NCI-H1694 (cell line): ENCODE data around the gene GUCY2D.
"Not testable (repeated sequence)": the region's sequence is repeated elsewhere in the genome, so short reads cannot be mapped to it uniquely, and the experiment has no call there.

Experiments
- DNase-seq: peaks from one replicate; lab custom pipeline; 2025; lab: John Stamatoyannopoulos, UW

Gene GUCY2D

DNA sequence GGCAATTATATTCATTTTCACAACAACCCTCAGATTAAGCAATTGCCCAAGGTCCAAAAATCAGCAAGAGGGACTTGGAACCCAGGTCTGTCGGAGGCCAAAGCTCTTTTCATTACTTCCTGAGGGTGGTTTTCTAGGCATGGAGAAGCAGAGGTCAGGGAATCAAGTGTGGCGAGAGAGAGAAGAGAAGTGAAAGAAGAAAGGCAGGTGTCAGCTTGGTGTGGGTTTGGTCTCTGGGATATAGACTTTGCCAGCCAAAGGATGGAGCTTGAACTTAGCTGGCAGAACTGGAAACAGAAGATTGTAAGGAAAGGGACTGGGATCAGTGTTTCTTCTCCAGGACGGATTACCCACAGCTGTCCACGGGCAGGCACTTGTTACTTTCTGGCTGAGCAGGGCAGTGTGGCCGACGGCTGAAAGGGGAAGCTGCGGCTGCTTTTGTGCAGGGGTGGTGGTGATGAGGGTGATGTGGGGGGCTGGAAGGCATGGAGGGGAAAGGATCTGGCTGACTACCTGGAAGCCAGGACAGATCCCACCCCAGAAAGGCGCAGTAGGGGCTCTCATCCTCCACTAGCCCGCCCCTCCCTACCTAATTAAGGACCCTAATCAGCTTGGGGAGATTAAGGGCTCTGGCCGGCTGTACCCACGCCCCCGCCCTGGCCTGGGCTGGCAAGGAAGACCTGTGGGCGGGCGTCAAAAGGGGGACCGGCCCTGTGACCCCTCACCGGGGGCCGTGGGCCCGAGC, at the start of gene GUCY2D:
Gene GUCY2D, plus strand, starts transcription at position 640 of the 745 bp plus-strand sequence. CDS start 433 bp downstream, outside the sequence.
- no peak for DNase-seq

DNA sequence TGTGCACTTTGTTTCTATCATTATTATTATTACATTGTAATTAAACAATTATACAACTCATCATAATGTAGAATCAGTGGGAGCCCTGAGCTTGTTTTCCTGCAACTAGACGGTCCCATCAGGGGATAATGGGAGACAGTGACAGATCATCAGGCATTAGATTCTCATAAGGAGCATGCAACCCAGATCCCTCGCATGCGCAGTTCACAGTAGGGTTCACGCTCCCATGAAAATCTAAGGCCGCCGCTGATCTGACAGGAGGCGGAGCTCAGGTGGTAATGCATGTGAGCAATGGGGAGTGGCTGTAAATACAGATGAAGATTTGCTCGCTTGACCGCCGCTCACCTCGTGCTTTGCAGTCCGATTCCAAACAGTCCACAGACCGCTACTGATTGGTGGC, 49.1 kb upstream of the GUCY2D start:
- not testable (repeated sequence) for DNase-seq

DNA sequence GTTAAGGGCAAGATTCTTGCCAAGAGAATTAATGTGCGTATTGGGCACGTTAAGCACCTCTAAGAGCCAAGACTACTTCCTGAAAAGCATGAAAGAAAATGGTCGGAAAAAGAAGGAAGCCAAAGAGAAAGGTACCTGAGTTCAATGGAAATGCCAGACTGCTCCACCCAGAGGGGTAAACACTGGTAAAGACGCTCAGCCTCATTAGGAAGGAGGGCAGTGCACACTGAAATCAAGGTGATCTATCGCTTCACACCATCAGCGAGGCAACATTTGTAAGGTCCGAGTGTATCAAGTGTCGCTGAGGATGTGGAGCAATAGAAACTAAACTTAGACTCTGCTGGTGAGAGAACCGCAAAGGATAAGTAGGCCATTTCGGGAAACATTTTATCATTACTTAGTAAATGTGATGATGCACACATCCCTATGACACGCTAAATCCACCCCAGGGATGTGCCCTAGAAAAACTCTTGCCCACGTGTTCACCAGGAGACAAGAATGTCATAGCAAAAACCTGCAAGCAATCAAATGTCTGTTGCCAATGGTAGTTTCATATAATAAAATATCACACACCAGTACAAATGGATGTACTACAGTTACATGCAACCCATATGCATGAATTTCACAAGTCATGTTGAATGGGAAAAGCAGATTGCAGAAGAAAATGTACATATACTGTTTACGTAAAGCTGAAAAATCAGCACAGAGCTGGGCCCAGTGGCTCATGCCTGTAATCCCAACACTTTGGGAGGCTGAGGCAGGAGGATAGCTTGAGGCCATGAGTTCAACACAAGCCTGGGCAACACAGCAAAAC, 46.8 kb upstream of the GUCY2D start:
- DNase-seq: no peak

DNA sequence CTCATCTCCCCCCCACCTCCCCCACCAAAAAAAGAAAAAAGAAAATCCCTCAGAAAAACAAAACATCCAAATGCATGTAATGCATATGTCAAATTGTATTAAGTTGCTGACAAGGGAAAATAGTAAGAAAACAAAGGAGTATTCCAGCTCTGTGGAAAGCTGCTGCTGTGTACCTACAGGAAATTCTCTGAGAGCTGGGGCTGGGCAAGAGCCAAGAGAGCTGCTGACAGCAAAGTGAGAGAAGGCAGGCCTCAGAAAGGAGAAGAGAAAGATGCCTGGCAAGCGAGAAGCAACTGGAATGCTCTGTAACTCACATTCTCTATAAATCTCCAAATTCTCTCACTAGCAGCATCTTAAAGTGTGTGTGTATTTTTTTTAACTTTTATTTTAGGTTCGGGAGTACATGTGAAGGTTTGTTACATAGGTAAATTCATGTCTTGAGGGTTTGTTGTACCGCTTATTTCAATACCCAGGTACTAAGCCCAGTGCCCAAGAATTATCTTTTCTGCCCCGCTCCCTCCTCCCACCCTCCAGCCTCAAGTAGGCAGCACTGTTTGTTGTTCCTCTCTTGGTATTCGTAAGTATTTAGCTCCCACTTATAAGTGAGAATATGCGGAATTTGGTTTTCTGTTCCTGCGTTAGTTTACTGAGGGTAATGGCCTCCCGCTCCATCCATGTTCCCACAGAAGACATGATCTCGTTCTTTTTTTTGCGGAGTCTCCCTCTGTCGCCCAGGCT, 46.0 kb upstream of the GUCY2D start:
- DNase-seq: no peak

DNA sequence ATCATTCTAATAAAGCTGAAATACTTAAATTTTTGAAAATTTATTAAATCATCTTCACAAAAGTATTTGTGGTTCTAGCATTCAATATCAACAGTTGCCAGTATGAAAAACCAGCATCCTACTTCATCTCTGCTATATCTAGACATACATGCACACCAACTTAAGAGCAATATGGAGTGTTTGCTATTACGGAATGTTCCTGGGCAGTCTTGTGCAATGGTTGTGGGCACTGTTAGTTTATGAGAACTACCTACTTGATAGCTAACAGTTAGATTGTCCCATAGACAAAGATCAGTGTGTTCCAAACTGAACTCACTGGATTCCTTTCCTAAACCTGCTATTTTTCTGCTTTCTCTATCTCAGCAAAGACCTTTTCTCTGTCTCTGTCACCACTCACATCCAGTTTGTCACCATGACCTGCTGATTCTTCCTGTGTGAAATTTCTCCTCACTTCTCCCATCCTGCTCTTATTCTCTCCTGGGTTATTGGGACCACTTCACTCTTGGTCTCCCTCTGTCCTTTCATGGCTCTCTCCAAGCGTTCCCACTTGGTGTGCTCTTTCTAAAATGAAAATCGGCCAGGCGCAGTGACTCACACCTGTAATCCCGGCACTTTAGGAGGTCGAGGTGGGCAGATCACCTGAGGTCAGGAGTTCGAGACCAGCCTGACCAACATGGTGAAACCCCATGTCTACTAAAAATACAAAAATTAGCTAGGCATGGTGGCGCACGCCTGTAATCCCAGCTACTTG, 42.7 kb upstream of the GUCY2D start:
- DNase-seq: no peak

DNA sequence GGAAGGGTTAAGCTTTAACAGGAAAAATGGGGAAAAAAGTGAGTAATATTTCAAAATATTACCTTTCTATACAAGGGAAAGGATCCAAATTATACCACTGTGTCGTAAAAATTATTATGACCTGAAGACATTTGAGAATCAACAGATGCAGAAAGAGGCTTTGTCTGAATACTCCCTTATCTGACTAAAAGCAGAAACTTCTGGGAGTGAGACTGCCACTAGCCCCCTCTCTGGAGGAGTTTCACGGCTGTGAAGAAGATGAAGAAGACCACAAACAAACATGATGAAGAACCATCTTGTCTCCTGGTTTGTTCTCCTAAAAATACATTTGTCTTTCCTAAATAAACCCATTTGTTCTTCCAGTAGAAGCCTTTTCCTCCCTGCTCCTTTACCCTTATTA, 41.0 kb upstream of the GUCY2D start:
- DNase-seq: no peak

DNA sequence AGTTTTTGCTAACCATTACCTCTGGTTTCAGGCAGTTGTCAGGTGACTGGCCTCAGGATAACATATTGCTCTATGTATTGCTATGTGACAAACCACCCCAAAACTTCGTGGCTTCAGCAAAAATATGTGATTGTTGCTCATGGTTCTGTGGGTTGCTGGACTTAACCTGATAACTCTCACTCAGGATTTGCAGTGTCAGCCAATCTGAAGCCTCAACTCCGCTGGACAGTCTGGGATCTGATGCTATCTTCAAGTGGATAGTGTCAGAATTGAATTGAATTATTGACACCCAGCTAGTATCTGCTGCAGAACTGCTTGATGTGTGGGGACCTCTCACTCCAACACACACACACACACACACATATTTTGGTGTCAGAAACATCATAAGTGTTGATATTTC, 34.7 kb upstream of the GUCY2D start:
- DNase-seq: no peak

DNA sequence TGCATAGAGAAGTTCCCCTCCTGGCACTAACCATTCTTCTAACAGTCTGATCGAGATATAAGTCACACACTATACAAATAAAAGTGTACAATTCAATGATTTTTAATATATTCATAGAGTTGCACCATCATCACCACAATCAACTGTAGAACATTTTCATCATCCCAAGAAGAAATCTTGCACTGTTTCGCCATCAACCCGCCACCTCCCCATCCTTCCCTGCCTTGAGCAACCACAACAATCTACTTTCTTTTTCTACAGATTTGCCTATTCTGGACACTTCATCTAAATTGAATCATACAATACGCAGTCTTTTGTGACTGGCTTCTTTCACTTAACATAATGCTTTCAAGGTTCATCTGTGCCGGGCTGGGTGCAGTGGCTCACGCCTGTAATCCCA, 33.0 kb upstream of the GUCY2D start:
- DNase-seq: no peak

DNA sequence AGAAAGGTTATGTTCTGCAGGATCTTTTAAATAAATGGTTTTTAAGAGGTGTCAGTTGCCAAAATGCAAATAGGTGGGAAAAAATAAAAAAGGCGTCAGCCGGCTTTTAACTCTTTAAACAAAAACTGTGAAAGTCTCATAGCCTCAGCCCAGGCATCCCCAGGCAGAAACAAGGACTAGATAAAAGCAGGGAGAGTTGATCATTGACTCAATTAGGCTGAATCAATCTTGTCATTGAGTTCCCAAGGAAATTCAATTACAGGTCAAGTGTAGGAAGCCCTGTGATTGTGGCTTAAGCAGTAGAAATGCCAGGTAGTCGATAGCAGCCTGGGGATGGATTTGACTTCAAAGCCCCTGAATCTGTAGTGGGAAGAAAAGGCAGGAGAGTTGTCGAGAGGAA, 30.8 kb upstream of the GUCY2D start:
- DNase-seq: no peak

DNA sequence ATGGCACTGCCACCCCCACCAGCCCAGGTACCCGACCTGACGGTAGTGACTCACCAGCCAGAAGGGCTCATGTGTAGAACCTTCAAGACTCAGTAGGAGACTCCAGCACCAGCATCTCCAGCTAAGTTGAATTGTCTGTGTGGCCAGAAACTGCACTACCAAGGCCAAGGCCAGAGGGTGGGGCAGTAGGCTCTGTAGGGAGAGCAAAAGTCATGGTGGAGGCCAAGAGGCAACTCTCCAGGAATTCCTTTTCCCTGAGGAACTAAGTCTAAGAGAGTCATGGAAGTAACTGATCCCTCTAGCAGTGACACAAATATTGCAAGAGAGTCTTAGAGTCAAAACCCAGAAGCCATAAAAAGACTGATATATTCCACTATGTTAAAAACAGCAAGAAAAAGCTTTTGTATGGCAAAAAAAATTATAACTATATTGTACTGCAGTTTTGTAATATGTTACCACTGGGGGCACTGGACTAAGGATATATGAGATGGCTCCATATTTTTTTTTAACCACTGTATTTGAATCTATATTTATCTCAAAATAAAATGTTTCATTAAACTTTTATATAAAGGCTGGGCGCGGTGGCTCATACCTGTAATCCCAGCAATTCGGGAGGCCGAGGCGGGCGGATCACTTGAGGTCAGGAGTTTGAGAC, 30.2 kb upstream of the GUCY2D start:
- no peak for DNase-seq

DNA sequence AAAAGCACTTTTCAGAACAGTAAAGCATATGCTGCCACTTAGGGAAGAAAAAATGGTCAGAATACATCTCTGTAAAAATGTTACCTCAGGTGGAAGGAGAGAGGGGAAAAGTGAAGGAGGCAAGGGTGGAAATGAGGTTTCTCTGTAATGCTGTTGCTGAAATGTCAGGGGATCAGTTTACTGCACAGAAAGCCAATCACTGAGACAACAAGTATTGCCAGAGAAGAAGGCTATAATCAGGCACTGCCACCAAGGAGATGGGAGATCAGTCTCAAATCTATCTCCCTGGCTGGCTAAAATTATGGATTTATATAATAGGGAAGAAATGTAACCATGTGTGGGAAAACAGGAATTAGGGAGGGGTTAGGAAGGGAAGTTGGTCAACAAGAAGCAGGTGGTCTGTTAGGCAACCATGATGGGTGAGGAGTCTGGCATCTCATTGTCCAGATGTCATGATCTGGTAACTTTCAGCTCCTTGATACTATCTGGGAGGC, 27.7 kb upstream of the GUCY2D start:
- DNase-seq: no peak

DNA sequence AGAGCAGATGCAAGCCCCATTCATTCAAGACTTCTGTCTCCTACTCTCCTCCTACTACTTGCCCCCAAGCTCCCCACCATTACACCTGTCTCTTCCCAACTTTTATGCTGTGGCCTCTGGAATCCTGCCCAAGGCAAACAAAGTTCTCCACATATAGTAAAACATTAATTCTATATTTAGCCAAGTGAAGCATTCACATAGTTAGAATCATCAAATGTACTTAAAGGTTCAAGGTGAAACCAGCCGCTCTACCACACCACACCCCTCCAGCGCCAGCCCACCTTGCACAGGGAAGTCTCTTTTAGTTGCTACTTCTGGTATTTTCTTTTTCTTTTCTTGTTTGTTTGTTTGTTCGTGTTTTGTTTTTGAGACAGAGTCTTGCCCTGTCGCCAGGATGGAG, 25.4 kb upstream of the GUCY2D start:
- DNase-seq: no peak

DNA sequence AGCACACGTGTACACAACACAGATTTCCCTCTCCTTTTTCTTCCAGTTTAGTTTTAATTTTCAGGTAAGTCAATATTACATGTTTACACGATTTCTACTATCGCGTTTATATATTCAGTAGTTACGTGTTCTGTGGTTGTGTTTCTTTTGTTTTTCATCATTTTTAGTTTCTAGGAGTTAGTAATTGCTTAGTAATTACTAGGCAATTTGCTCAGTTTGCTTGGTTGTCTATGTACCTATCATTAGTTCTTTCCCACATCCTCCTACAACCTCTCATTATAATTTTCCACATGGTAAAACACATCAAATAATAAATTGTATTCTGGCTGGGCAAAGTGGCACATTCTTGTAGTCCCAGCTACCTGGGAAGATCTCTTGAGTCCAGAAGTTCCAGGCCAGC, 24.6 kb upstream of the GUCY2D start:
- no peak for DNase-seq

DNA sequence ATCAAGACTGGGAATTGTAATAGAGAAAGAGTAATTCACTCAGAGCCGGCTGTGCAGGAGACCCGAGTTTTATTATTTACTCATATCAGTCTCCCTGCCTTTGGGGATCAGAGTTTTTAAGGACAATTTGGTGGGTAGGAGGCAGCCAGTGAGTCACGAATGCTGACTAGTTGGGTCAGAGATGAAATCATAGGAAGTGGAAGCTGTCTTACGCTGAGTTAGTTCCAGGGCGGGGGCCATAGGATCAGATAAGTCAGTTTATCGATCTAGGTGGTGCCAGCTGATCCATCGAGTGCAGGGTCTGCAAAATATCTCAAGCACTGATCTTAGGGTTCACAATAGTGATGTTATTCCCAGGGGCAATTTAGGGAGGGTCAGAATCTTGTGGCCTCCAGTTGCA, 20.2 kb upstream of the GUCY2D start:
- DNase-seq: no peak

DNA sequence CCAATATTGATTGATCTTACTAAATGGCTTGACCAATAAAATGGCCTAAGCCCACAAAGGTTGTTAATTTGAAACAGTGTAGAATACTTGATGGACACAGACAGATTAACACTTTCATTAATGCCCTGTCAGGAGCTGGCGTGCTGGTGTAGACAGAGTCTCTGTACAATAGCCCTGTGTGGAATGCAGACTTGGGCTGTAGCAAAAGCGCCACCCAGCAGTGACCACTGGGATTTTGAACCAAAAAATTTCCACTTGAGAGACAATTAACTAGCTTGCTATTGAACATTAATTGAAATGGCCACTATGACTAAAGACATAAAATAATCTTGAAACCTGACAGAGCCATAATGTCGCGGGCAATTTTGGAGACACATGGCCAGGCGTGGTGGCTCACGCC, 19.7 kb upstream of the GUCY2D start:
- no peak for DNase-seq

DNA sequence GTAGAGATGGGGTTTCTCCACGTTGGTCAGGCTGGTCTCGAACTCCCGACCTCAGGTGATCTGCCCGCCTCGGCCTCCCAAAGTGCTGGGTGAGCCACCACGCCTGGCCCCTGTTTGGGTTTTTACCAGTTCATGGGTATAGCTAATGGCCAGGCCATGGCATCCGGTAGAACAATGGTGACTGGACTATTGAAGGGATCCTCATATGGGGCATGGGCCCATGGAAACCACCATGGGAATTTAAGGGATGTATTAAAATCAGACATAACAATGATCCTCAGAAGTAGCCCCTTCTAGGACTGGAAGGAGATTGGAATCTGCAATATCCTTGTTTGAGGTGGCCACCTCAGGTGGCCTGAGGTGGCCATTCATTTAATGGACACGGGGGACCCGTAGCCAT, 17.5 kb upstream of the GUCY2D start:
- DNase-seq: no peak

DNA sequence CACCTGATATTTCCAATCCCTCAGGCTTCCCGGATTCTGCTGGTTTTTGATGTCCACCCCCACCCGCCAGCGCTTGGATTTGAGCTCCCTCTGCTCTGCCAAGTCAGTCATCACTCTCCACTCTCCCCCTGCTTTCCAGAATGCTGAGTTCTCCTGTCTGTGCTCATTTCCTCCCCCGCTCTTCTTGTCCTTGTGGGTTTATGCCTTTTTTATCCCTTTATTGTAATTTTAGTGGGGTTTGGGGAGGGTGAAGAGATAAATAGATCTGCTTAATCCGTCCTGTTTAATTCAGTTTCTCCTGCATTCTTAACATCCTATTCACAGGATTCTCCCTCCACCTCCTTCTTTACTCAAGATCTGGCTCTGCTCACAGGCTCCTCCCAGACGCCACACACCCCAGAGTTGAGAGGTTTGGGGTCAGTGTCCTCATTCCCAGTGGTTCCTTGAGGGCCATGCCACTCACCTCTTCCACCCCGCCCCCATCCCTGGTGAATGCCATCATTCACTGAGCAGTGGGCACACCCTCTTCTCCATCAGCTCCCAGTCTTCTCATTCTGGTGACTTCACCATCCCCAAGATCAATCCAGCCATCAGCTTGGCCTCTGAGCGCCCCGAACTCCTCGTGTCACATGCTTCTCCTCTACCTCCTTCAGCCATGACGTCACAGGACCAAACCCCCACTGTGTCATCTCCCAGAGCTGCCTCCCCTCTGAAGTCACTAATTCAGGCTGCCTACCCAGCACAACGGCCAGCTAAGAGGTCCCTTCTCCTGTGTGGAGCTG, 15.1 kb upstream of the GUCY2D start:
- DNase-seq: no peak

DNA sequence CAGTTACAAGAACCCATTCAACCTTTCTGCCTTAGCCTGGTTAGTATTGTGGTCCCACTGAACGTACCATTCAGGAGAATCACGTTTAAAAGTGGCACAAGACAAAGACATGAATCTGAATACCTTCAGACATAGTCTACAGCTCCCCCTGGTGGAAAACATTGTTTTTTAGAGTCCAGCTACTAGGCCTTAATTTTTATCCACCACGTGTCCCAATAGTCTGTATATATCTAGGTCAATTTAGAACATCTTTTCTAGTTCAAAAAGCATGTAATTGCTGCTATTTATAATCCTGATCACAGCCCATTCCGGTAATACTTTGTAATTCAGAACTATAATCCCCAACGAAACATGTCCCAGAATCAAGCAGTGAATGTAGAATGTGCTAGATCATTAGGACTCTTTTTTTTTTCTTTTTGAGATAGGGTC, 13.7 kb upstream of the GUCY2D start:
- DNase-seq: peak; percentile 96

DNA sequence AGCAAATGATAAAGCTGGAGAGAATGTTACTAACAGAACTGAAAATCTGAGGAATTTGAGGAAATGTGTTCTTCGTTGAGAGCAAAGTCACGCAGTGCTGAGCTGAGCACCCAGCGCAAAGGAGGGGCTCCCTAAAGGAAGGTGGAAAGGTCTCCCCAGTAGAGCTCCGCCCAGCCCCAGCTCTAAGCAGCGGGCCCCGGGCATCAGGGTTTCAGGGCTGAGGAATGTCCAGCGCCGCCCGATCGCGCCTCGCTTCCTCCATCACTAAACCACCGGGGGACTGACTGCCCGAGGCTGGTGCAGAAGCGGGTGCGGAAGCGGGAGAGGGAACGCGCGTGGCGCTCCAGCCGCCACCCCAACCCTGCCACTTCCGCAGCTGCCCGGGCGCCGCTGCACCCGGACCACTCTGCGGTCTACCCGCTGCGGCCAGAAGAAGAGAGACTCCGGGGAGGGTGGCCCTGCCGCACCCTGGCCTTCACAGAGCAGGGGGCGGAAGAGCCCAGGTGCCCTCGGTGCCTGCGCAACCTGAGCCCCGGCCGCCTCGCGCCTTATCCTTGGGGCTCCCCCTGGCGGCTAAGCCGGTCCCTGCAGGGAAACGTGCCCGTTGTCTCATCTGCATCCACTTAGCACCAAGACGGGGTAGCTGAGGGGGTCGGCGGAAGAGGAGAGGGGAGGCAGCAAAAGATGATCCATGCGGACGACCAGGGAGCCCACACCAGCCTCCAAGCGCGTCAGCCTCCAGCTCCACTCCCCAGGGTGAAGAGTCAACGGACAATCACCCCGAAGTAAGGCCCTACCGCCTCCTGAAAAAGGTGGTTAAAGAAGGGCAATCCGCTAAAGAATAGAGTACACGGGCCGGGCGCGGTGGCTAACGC, 12.4 kb upstream of the GUCY2D start:
- DNase-seq: peak; percentile 71

DNA sequence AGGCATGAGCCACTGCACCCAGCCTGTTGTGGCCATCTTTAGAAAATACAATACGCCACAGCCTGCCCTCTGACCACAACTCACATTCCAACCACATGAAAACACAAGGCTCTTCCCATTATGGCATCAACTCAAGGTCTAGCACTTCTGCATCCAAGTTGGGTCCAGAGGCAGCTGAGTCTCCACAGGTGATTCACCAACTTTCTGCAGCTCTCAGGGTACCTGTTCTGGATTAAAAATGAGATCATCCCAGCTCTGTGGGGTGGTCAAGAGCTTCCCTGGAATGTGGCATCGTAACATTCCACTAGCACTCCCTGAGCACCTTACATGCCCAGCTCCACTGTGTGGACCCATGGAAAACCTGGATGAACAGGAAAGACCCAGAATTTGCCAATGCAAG, 9.9 kb upstream of the GUCY2D start:
- DNase-seq: no peak
